ENCODE measurements around the gene SMPDL3A.
"Not testable (repeated sequence)": the region's sequence is repeated elsewhere in the genome, so short reads cannot be mapped to it uniquely, and the experiment has no call there.

The SMPDL3A gene

GRCh38 chr6:122789182-122790027 lies at the start of gene SMPDL3A:
TSS of gene SMPDL3A (plus strand) at chr6:122789258. CDS start at chr6:122789347, 89 bp downstream.
- DNase-seq (ENCODE audit: low read depth): peak; percentile 27

GRCh38 chr6:122740091-122740490 lies 49.0 kb upstream of the SMPDL3A start:
- no peak for DNase-seq (ENCODE audit: low read depth)

- DNase-seq (ENCODE audit: low read depth): no peak
Measured at GRCh38 chr6:122740936-122741335, 48.1 kb upstream of the SMPDL3A start.

- DNase-seq (ENCODE audit: low read depth): not testable (repeated sequence)
Measured at GRCh38 chr6:122744247-122744646, 44.8 kb upstream of the SMPDL3A start.

GRCh38 chr6:122744856-122745255 lies 44.2 kb upstream of the SMPDL3A start:
- DNase-seq (ENCODE audit: low read depth): not testable (repeated sequence)

- no peak for DNase-seq (ENCODE audit: low read depth)
Measured at GRCh38 chr6:122746688-122747087, 42.4 kb upstream of the SMPDL3A start.

GRCh38 chr6:122747573-122747972 lies 41.5 kb upstream of the SMPDL3A start:
- DNase-seq (ENCODE audit: low read depth): no peak

GRCh38 chr6:122748945-122749344 lies 40.1 kb upstream of the SMPDL3A start:
- not testable (repeated sequence) for DNase-seq (ENCODE audit: low read depth)

GRCh38 chr6:122749451-122750050 lies 39.5 kb upstream of the SMPDL3A start:
- DNase-seq (ENCODE audit: low read depth): no peak

GRCh38 chr6:122751326-122751725 lies 37.7 kb upstream of the SMPDL3A start:
- DNase-seq (ENCODE audit: low read depth): no peak

- DNase-seq (ENCODE audit: low read depth): no peak
Measured at GRCh38 chr6:122752459-122752858, 36.6 kb upstream of the SMPDL3A start.

GRCh38 chr6:122753000-122753687 lies 35.9 kb upstream of the SMPDL3A start:
- no peak for DNase-seq (ENCODE audit: low read depth)

- DNase-seq (ENCODE audit: low read depth): no peak
Measured at GRCh38 chr6:122753688-122754056, 35.4 kb upstream of the SMPDL3A start.

- no peak for DNase-seq (ENCODE audit: low read depth)
Measured at GRCh38 chr6:122754191-122754731, 34.8 kb upstream of the SMPDL3A start.

GRCh38 chr6:122755901-122756300 lies 33.2 kb upstream of the SMPDL3A start:
- DNase-seq (ENCODE audit: low read depth): no peak

- no peak for DNase-seq (ENCODE audit: low read depth)
Measured at GRCh38 chr6:122758927-122759334, 30.1 kb upstream of the SMPDL3A start.

GRCh38 chr6:122760330-122760729 lies 28.7 kb upstream of the SMPDL3A start:
- DNase-seq (ENCODE audit: low read depth): no peak

- no peak for DNase-seq (ENCODE audit: low read depth)
Measured at GRCh38 chr6:122766256-122766655, 22.8 kb upstream of the SMPDL3A start.

- no peak for DNase-seq (ENCODE audit: low read depth)
Measured at GRCh38 chr6:122770835-122771601, 18.0 kb upstream of the SMPDL3A start.

GRCh38 chr6:122772724-122773415 lies 16.2 kb upstream of the SMPDL3A start:
- DNase-seq (ENCODE audit: low read depth): no peak

GRCh38 chr6:122775975-122776374 lies 13.1 kb upstream of the SMPDL3A start:
- DNase-seq (ENCODE audit: low read depth): no peak

All from GM04503 (cell line).